Measurements from ENCODE around the gene ICAM2. TPM values are rescaled to one million over a fixed set of nuclear protein-coding genes. Genes with fewer than 3 reads are reported as not detected.

Gene ICAM2
- total and polyA plus RNA-seq, 2 donors (not counting 3 experiments of a cell fraction or from before 2014, with no cell fraction given): 586 to 2,377 TPM

DNA sequence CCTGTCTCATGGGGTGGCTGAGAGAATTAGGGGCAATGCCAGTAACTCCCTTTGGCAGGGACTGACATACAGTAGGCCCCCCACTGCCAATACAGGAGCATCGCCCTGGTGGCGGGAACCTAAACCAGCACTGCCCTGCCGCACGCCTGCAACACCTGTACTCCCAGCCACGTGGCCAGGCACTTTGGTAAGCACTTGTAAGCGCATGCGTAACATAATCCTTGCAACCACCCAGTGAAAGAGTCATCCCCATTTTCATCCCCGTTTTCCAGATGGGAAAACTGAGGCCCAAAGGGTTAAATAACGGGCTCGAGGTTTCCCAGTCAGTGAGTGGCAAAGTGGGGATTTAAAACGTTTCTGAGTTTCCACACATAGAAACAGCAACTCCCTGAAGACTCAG, 65.2 kb downstream of the ICAM2 start:
- CTCF ChIA-PET: interaction anchor here (1.3 to 7.0 kb wide), 7 partner anchors 9 to 178 kb away, joined by 3 to 50 read pairs (median 5); no protein-coding TSS in a partner anchor
- Histone ChIP-seq H3K27ac (ENCODE audit: insufficient read depth, low read depth, low read length) (no peak overlapping the region), H3K4me1 (ENCODE audit: control insufficient read depth, extremely low read depth, insufficient read depth, low read length) (no peaks in the 10 kb centered on the region), H3K36me3 (ENCODE audit: control insufficient read depth in 2 of 2, extremely low read depth in 1 of 2, insufficient read depth in 2 of 2, low read length in 2 of 2) (no peaks in the 10 kb centered on the region), H3K9ac (replicated peaks; ENCODE audit: extremely low read depth, insufficient read depth, low read length) (no peak overlapping the region), H3K79me2 (ENCODE audit: control insufficient read depth, insufficient read depth, low read length) (no peaks in the 10 kb centered on the region), H3K4me2 (ENCODE audit: insufficient read depth, low read length) (no peak overlapping the region), H3K9me3 (replicated peaks; ENCODE audit: control insufficient read depth, insufficient read depth, low read length) (no peaks in the 10 kb centered on the region), H3K27me3 (ENCODE audit: control insufficient read depth in 2 of 2, insufficient read depth in 2 of 2, low read length in 2 of 2) (no peaks in the 10 kb centered on the region), H3K9me1 (replicated peaks; ENCODE audit: control insufficient read depth, extremely low read depth, insufficient read depth, low read length) (no peaks in the 10 kb centered on the region), H4K20me1 (replicated peaks; ENCODE audit: control insufficient read depth, extremely low read depth, insufficient read depth, low read length) (no peaks in the 10 kb centered on the region), H2AFZ (ENCODE audit: low read depth, low read length) (no peak overlapping the region), H3K4me3 (replicated peaks in 1 of 3; ENCODE audit: insufficient read depth in 1 of 3, low read depth in 1 of 3, low read length in 3 of 3) (no peak overlapping the region)
- FAIRE-seq (no peak), DNase-seq (ENCODE audit: low read depth, low spot score) (no peak)
- no peak for TF ChIP-seq POLR2AphosphoS5 (IDR thresholded peaks at IDR 0.05; ENCODE audit: insufficient read depth, low read depth, low read length)
- no peak for TF ChIP-seq JUN (IDR thresholded peaks at IDR 0.05; ENCODE audit: borderline replicate concordance, insufficient read depth, insufficient read length, low read depth)
- no peak for TF ChIP-seq POLR2A (IDR thresholded peaks at IDR 0.05; ENCODE audit: low read depth, low read length)
- TF ChIP-seq EZH2 (IDR thresholded peaks at IDR 0.05; ENCODE audit: borderline replicate concordance, low read depth, low read length, severe bottlenecking): no peak
- TF ChIP-seq, protein P1, sequence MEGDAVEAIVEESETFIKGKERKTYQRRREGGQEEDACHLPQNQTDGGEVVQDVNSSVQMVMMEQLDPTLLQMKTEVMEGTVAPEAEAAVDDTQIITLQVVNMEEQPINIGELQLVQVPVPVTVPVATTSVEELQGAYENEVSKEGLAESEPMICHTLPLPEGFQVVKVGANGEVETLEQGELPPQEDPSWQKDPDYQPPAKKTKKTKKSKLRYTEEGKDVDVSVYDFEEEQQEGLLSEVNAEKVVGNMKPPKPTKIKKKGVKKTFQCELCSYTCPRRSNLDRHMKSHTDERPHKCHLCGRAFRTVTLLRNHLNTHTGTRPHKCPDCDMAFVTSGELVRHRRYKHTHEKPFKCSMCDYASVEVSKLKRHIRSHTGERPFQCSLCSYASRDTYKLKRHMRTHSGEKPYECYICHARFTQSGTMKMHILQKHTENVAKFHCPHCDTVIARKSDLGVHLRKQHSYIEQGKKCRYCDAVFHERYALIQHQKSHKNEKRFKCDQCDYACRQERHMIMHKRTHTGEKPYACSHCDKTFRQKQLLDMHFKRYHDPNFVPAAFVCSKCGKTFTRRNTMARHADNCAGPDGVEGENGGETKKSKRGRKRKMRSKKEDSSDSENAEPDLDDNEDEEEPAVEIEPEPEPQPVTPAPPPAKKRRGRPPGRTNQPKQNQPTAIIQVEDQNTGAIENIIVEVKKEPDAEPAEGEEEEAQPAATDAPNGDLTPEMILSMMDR (IDR thresholded peaks at IDR 0.05; ENCODE audit: extremely low read depth in 1 of 2, insufficient read depth in 1 of 2, low read depth in 1 of 2, low read length in 2 of 2): no peak
- intact Hi-C loops (cut with micrococcal nuclease) (no loop called here), dilution Hi-C loops (cut with MboI; ENCODE audit: extremely low pct_ligation_motif_present, low sequenced_read_pairs) (no loop called here)
- no TSS peak for BruUV-seq (replicated peaks)
- POLR2A ChIA-PET: no interaction called here

DNA sequence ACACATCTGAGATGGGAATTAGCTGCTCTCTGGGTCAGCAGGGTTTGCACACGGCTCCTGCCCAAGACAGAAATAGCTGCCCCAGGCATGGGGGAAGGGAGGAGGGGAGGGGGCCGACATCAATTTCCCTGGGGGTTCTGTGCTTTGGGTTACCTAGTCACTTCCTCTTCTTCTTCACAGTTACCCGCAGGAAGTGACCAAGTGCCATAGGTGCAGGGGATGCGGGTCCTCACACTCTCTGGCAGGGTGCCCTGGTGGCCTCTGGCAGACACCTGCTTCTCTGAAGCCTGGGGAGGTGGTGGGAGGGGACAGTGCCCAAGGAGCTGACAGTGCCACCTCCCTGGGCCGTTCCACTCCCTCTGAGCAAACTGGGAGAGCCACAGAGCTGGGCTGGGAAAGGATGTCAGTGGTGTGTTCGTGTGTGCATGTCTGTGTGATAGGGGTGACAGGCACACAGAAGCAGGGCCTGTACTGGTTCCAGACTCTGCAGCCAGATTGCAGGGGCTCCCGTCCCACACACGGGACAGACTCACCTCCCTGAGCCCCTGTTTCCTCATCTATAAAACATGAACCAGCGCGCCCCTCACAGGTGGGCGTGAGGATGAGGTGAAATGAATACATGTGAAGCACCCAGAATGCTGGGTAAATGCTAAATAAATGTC, 65.9 kb downstream of the ICAM2 start:
- intact Hi-C loops (cut with micrococcal nuclease): no loop called here
- H3K79me2 ChIP-seq (ENCODE audit: control insufficient read depth, insufficient read depth, low read length): no peaks in the 10 kb centered on the region
- ChIA-PET CTCF (interaction anchor here (1.3 to 7.0 kb wide), 3 partner anchors 8 to 71 kb away, joined by 3 to 50 read pairs (median 4); no protein-coding TSS in a partner anchor), POLR2A (no interaction called here)
- H2AFZ ChIP-seq (ENCODE audit: low read depth, low read length): no peak overlapping the region
- no peak overlapping the region for H3K9ac ChIP-seq (replicated peaks; ENCODE audit: extremely low read depth, insufficient read depth, low read length)
- H3K27ac ChIP-seq (ENCODE audit: insufficient read depth, low read depth, low read length): no peak overlapping the region
- H3K4me2 ChIP-seq (ENCODE audit: insufficient read depth, low read length): no peak overlapping the region
- dilution Hi-C loops (cut with MboI; ENCODE audit: extremely low pct_ligation_motif_present, low sequenced_read_pairs): no loop called here
- BruUV-seq (replicated peaks): no TSS peak
- no peaks in the 10 kb centered on the region for H4K20me1 ChIP-seq (replicated peaks; ENCODE audit: control insufficient read depth, extremely low read depth, insufficient read depth, low read length)
- H3K27me3 ChIP-seq (ENCODE audit: control insufficient read depth in 2 of 2, insufficient read depth in 2 of 2, low read length in 2 of 2): no peaks in the 10 kb centered on the region
- FAIRE-seq (no peak), DNase-seq (ENCODE audit: low read depth, low spot score) (no peak)
- no peaks in the 10 kb centered on the region for H3K4me1 ChIP-seq (ENCODE audit: control insufficient read depth, extremely low read depth, insufficient read depth, low read length)
- no peak overlapping the region for H3K4me3 ChIP-seq (replicated peaks in 1 of 3; ENCODE audit: insufficient read depth in 1 of 3, low read depth in 1 of 3, low read length in 3 of 3)
- H3K36me3 ChIP-seq (ENCODE audit: control insufficient read depth in 2 of 2, extremely low read depth in 1 of 2, insufficient read depth in 2 of 2, low read length in 2 of 2): no peaks in the 10 kb centered on the region
- no peaks in the 10 kb centered on the region for H3K9me1 ChIP-seq (replicated peaks; ENCODE audit: control insufficient read depth, extremely low read depth, insufficient read depth, low read length)
- no peaks in the 10 kb centered on the region for H3K9me3 ChIP-seq (replicated peaks; ENCODE audit: control insufficient read depth, insufficient read depth, low read length)
- TF ChIP-seq, protein P2, sequence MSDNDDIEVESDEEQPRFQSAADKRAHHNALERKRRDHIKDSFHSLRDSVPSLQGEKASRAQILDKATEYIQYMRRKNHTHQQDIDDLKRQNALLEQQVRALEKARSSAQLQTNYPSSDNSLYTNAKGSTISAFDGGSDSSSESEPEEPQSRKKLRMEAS (IDR thresholded peaks at IDR 0.05; ENCODE audit: insufficient read depth, insufficient read length): no peak
- TF ChIP-seq EZH2 (IDR thresholded peaks at IDR 0.05; ENCODE audit: borderline replicate concordance, low read depth, low read length, severe bottlenecking) (no peak), JUN (IDR thresholded peaks at IDR 0.05; ENCODE audit: borderline replicate concordance, insufficient read depth, insufficient read length, low read depth) (no peak), POLR2AphosphoS5 (IDR thresholded peaks at IDR 0.05; ENCODE audit: insufficient read depth, low read depth, low read length) (no peak)
